Body of pancreas (tissue), 4 donors: Measurements from ENCODE around the gene RITA1. TPM values are rescaled to one million over a fixed set of nuclear protein-coding genes. Genes with fewer than 3 reads are reported as not detected.

Experiments used
- ATAC-seq: fragments of 150-250 bp; one replicate; pipeline ENCODE4 v1.9.1; 2016
- DNase-seq, 4 donors: peaks; one replicate each; pipeline ENCODE4 v3.0.0-alpha.2; 2019
- H3K27ac ChIP-seq, 4 donors: fragments of 200-600 bp; sonication (generic); 1 replicate in 3 of 4; 2 replicates in 1 of 4; pipeline versions ENCODE4 v1.5.1 to v1.6.1; 2016 to 2019; ENCODE audit warnings: mild to moderate bottlenecking in 1 of 4, mixed read lengths in 1 of 4, moderate library complexity in 1 of 4
- H3K27me3 ChIP-seq, 2 donors: fragments of 200-600 bp; sonication (generic); one replicate each; pipeline ENCODE4 v1.6.0; 2016; ENCODE audit warnings: mild to moderate bottlenecking in 1 of 2
- H3K36me3 ChIP-seq, 2 donors: fragments of 200-600 bp; sonication (generic); replicated peaks in 1 of 2; 2 replicates each; pipeline ENCODE4 v1.5.1; 2016; ENCODE audit warnings: low read depth in 2 of 2; ENCODE audit not compliant: insufficient read depth in 1 of 2
- H3K4me1 ChIP-seq: fragments of 200-600 bp; sonication (generic); one replicate; pipeline ENCODE4 v1.6.0; 2016
- H3K4me3 ChIP-seq, 2 donors: fragments of 200-600 bp; sonication (generic); 1 replicate in 1 of 2; 2 replicates in 1 of 2; pipeline ENCODE4 v1.5.1; 2016 to 2019
- H3K9me3 ChIP-seq, 3 donors: fragments of 200-600 bp; sonication (generic); 1 replicate in 2 of 3; 2 replicates in 1 of 3; pipeline ENCODE4 v1.5.1; 2016
- POLR2A ChIP-seq, 3 donors: fragments of 450-650 bp; IDR thresholded peaks; one replicate each; pipeline ENCODE4 v1.6.1; 2016; ENCODE audit warnings: antibody characterized with exemption in 3 of 3, mild to moderate bottlenecking in 2 of 3
- WGBS, 2 donors: methylation state at CpG; one replicate each; pipeline ENCODE4 v1.1.5; 2017; 5-methylcytosine and 5-hydroxymethylcytosine counted together
- intact Hi-C: fragments of 100-400 bp; cut with DNase I; formaldehyde crosslinking; loops from one replicate; pipeline ENCODE4 v1.15.1; 2023
- total RNA-seq, 2 donors: library from RNA; depleted of rRNA; stranded (reverse); fragments of >200 nt; gene quantifications; one replicate each; pipeline ENCODE4 v1.1.0, GENCODE V29; 2016
- TF ChIP-seq, protein P1 (sequence below), 7 experiments: fragments of 450-650 bp in 4 of 7; fragments of 200-600 bp in 3 of 7; sonication (generic) in 3 of 7; IDR thresholded peaks; one replicate each; pipeline ENCODE4 v1.5.1; 2016 to 2019; ENCODE audit warnings: antibody characterized with exemption in 7 of 7

RITA1 gene
- total RNA-seq, 2 donors from 2014 or later: 6.9 to 15.3 TPM

DNA sequence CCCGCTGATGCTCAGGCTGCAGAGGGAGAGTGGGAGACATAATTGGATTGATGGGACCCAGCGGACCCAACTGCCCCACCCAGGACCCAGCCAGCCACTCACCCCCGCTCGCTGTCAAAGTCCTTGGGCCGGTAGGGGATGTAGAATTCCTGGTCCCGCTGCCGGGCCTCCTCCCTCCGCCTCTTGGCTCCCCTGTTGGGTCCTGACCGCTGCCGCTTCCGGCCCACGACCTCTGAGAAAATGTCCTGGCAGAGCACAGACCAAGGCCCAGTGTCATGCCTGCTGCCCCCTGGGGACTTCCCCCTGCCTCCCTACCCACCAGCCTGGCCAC is 22.5 kb upstream of the RITA1 start:
- Histone ChIP-seq H3K4me3 (no peak overlapping the region), H3K4me1 (peaks cover 14% of the 10 kb centered on the region), H3K27ac (no peak overlapping the region), H3K36me3 (peaks cover 29 to 37% of the 10 kb centered on the region in 2 donors), H3K27me3 (no peaks in the 10 kb centered on the region), H3K9me3 (no peaks in the 10 kb centered on the region)
- no peak for DNase-seq
- TF ChIP-seq, protein P1, sequence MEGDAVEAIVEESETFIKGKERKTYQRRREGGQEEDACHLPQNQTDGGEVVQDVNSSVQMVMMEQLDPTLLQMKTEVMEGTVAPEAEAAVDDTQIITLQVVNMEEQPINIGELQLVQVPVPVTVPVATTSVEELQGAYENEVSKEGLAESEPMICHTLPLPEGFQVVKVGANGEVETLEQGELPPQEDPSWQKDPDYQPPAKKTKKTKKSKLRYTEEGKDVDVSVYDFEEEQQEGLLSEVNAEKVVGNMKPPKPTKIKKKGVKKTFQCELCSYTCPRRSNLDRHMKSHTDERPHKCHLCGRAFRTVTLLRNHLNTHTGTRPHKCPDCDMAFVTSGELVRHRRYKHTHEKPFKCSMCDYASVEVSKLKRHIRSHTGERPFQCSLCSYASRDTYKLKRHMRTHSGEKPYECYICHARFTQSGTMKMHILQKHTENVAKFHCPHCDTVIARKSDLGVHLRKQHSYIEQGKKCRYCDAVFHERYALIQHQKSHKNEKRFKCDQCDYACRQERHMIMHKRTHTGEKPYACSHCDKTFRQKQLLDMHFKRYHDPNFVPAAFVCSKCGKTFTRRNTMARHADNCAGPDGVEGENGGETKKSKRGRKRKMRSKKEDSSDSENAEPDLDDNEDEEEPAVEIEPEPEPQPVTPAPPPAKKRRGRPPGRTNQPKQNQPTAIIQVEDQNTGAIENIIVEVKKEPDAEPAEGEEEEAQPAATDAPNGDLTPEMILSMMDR (IDR thresholded peaks at IDR 0.05): no peak
- no peak for TF ChIP-seq POLR2A (IDR thresholded peaks at IDR 0.05)
- intact Hi-C loops: no loop called here
- ATAC-seq: no peak
- WGBS, 2 donors: 95% methylated on average over 8 to 12 of the region's 12 CpGs

DNA sequence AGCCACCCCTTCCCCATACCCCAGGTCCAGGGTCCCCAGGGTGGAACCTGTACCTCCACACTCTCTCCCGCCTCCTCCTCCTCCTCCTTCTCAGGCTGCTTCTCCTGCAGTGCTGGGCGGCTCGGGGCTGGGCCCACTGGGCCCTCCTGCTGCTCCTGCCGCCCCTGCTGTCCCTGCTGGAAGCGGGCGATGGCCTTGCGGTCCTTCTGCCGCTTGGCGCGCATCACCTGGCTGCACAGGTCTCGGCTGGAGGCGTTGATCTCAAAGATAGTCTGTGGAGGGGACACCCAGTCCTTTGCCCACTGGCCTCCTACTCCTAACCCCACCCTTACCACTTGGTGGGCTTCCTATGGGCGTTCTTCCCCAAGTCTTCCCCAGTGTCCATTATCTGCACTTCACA is 21.5 kb upstream of the RITA1 start:
- TF ChIP-seq, protein P1 (IDR thresholded peaks at IDR 0.05): no peak
- TF ChIP-seq POLR2A (IDR thresholded peaks at IDR 0.05): no peak
- Histone ChIP-seq H3K27ac (no peak overlapping the region), H3K36me3 (peaks cover 31 to 42% of the 10 kb centered on the region in 2 donors), H3K27me3 (no peaks in the 10 kb centered on the region), H3K4me3 (no peak overlapping the region), H3K9me3 (no peaks in the 10 kb centered on the region), H3K4me1 (peaks cover 14% of the 10 kb centered on the region)
- 96% methylated on average over 12 to 13 of the region's 13 CpGs for WGBS, 2 donors
- DNase-seq (no peak), ATAC-seq (no peak)
- intact Hi-C loops: no loop called here

DNA sequence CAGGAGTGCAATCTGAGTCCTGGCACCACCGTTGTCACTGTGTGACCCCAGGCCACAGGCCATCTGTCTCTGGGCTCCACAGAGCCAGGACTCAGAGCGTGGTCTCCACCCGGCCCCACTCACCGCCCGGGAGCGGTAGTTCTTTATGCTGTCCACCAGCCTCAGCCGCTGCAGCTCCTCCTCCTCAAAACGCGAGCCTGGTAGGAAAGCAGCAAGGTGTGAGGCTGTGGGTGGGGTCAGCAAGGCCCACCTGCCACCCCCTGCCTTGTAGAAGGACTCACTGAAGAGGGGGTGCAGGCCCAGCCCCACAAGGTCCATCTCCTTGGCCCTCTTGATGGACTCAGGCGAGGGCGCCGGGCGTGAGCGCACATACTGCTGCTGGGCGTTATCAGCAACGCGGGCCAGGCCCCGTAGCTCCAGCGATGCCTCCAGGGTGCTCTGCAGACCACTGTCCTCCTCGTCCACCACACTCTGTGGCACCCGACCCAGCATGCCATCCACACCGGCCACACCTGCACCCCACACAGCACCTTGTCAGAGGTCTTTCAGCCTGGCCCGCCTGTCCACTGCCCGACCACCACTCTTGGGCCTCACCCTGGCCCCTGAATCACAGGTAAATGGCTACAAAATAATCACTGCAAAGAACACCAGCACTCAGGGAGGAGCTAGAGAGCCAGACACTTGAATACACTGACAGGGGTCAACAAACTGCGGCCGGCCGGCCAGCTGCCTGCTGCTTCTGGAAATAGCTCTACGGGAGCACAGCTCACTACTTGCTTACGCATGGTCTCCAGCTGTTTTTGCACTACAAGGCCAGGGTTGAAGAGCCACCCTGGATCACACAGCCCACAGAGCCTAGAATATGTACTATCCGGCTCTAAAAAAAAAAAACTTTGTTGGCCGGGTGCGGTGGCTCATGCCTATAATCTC is 19.7 kb upstream of the RITA1 start:
- Histone ChIP-seq H3K27ac (no peak overlapping the region), H3K4me3 (no peak overlapping the region), H3K9me3 (no peaks in the 10 kb centered on the region), H3K4me1 (peaks cover 14% of the 10 kb centered on the region), H3K36me3 (peaks cover 25 to 47% of the 10 kb centered on the region in 2 donors), H3K27me3 (no peaks in the 10 kb centered on the region)
- DNase-seq (no peak), ATAC-seq (no peak)
- WGBS, 2 donors: 93 to 96% methylated on average over 23 to 32 of the region's 32 CpGs
- intact Hi-C loops: no loop called here
- TF ChIP-seq, protein P1 (IDR thresholded peaks at IDR 0.05): no peak
- TF ChIP-seq POLR2A (IDR thresholded peaks at IDR 0.05): no peak

DNA sequence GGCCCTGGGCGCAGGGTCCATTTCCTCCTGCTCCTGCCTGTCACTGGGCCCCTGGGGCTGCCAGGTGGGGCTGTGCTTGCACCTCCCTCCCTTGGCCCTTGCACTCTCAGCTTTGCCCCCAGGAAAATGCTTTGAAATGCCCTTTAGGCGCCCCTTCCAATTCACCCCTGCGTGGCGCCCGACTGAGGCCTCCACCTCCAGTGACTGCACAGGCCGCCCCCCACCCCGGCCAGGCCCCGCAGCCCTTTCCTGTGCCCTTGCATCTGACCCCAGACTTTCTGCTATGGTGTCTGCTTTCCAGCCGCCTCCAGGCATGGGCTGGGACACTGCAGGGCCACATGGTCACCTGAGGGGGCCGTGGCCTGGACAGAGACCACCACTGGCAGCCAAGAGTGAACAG is 17.7 kb upstream of the RITA1 start:
- Histone ChIP-seq H3K9me3 (no peaks in the 10 kb centered on the region), H3K27me3 (no peaks in the 10 kb centered on the region), H3K4me3 (no peak overlapping the region), H3K36me3 (peaks cover 25 to 55% of the 10 kb centered on the region in 2 donors), H3K27ac (no peak overlapping the region), H3K4me1 (peaks cover 3% of the 10 kb centered on the region)
- intact Hi-C loops: no loop called here
- 91% methylated on average over 7 to 10 of the region's 10 CpGs for WGBS, 2 donors
- ATAC-seq (no peak), DNase-seq (no peak)
- TF ChIP-seq, protein P1 (IDR thresholded peaks at IDR 0.05): no peak
- no peak for TF ChIP-seq POLR2A (IDR thresholded peaks at IDR 0.05)
